GM21619 (cell line): ENCODE measurements around the gene LRIG2.
"Not testable (repeated sequence)": the region's sequence is repeated elsewhere in the genome, so short reads cannot be mapped to it uniquely, and the experiment has no call there.

Experiments
- ATAC-seq: cut with Tn5 transposase; IDR thresholded peaks from one replicate; pipeline ENCODE4 v1.9.1; 2021; ENCODE audit not compliant: unreplicated experiment

LRIG2 gene

GRCh38 chr1:113072757-113073478 is at the start of gene LRIG2:
Gene LRIG2, plus strand, starts transcription at chr1:113073198. Its CDS starts 209 bp downstream, at chr1:113073407.
- ATAC-seq: peak; percentile 94

GRCh38 chr1:113023316-113023715 is 49.7 kb upstream of the LRIG2 start:
- ATAC-seq: not testable (repeated sequence)

- ATAC-seq: no peak
Observed at GRCh38 chr1:113027007-113027406, 46.0 kb upstream of the LRIG2 start.

GRCh38 chr1:113027449-113027848 is 45.5 kb upstream of the LRIG2 start:
- no peak for ATAC-seq

GRCh38 chr1:113029822-113030221 is 43.2 kb upstream of the LRIG2 start:
- no peak for ATAC-seq

- ATAC-seq: peak; percentile 82
Observed at GRCh38 chr1:113031171-113031933, 41.6 kb upstream of the LRIG2 start.

- no peak for ATAC-seq
Observed at GRCh38 chr1:113035086-113035485, 37.9 kb upstream of the LRIG2 start.

- ATAC-seq: peak; percentile 51
Observed at GRCh38 chr1:113036639-113037321, 36.2 kb upstream of the LRIG2 start.

GRCh38 chr1:113040041-113040440 is 33.0 kb upstream of the LRIG2 start:
- no peak for ATAC-seq

- ATAC-seq: no peak
Observed at GRCh38 chr1:113040718-113041412, 32.1 kb upstream of the LRIG2 start.

- ATAC-seq: no peak
Observed at GRCh38 chr1:113041569-113042284, 31.3 kb upstream of the LRIG2 start.

- no peak for ATAC-seq
Observed at GRCh38 chr1:113042285-113043143, 30.5 kb upstream of the LRIG2 start.

GRCh38 chr1:113043144-113043488 is 29.9 kb upstream of the LRIG2 start:
- not testable (repeated sequence) for ATAC-seq

- no peak for ATAC-seq
Observed at GRCh38 chr1:113046569-113046968, 26.4 kb upstream of the LRIG2 start.

- ATAC-seq: no peak
Observed at GRCh38 chr1:113048064-113048463, 24.9 kb upstream of the LRIG2 start.

- ATAC-seq: no peak
Observed at GRCh38 chr1:113053344-113054126, 19.5 kb upstream of the LRIG2 start.

GRCh38 chr1:113055570-113055969 is 17.4 kb upstream of the LRIG2 start:
- no peak for ATAC-seq

GRCh38 chr1:113057006-113057405 is 16.0 kb upstream of the LRIG2 start:
- ATAC-seq: no peak
